CD4-positive, alpha-beta T cell treated with Interleukin-17A for 4 hours (primary cell): ENCODE data around the gene AQP11.
"Not testable (repeated sequence)": the region's sequence is repeated elsewhere in the genome, so short reads cannot be mapped to it uniquely, and the experiment has no call there.

Experiments used
- DNase-seq: peaks from one replicate; pipeline ENCODE4 v3.0.0-alpha.2; 2020; ENCODE audit warnings: mixed read lengths

The AQP11 gene

GRCh38 chr11:77593883-77594282, 4.1 kb downstream of the AQP11 start:
- DNase-seq, result no peak

- no peak for DNase-seq
Observed at GRCh38 chr11:77596626-77597025, 6.9 kb downstream of the AQP11 start.

GRCh38 chr11:77598195-77598594, 8.4 kb downstream of the AQP11 start:
- DNase-seq, result no peak

DNA sequence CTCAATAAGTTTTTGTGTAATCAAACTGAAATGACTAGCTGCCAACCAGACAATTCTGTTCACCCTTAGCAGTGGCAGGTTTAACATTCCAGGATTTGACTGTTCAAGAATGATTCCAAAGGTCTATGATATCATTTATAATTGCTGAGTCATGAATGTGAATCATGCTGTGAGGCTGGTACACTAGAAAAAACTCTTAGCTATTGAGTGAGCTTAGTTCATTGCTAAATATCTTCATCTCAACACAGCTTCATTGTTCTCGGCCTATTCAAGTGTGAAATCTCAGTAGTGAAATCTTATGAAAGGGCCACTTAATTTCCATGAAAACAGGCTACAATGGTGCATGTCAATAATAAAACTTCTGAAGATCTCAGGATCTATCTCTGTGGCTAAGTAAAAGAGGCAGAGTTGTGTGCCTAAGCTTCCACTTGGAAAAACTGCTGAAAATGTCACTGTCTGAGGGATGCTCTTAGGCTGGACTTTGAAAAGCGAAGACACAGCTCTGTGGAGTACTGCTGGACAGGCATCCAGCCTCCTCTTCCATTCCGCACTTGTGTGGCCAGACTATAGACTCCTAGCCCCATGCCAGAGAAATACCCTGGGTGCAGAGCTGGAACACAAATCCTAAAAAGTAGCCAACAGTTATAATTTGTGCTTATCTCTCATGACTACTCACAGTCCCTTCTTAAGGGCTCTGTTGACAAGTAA, 12.8 kb downstream of the AQP11 start:
- DNase-seq, result no peak

- DNase-seq, result no peak
Observed at GRCh38 chr11:77604281-77604680, 14.5 kb downstream of the AQP11 start.

DNA sequence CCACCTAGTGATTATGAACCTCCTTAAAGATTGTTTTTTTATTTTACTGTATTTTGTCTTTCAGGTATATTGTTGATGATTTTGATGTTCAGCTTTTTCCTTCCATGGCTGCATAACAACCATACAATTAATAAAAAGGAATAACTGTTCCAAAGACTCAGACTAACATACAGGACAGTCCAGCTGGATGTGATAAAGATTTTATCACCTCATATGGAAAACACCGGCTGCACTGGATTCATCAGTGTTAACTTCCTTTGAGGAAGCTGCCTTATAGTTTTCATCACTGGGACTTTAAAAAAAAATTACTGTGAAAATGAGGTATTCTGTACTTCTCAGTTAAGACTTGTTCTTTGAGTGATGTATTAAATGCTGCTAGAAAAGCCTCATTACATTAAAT, 19.5 kb downstream of the AQP11 start:
- no peak for DNase-seq

DNA sequence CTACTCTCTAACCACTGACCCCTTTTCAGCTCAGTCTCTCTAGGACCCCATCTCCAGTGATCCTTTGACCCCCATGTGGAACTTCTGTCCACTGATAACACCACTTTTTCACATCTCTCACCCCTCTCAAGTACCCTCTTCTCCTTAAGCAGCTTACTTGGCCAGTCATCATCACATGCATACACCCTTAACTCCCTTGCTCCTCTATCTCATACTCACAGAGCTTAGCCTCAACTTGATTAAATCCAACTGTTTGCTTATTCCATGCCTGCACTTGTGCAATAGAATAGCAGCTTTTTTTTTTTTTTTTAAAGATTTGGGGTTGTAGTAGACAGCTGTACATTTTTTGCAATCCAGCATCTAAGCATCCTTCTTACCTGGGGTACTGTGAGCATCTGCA, 22.2 kb downstream of the AQP11 start:
- no peak for DNase-seq

DNA sequence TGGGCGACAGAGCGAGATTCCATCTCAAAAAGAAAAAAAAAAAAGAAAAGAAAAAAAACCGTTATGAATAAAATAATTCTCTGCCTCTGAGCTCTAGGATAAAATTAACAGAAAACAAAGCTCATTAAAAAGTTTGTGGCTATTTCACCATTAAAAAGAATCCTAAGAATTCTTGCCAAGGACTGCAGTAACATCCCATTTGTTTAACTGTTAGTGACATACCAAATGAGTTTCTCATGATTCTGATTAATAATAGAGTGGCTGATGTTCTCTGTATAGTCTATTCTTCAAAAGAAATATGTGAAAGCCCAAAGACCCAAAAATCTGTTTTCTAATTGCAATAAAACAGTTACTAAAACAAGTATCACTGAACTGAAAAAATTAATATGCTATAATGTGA, 28.1 kb downstream of the AQP11 start:
- no peak for DNase-seq

DNA sequence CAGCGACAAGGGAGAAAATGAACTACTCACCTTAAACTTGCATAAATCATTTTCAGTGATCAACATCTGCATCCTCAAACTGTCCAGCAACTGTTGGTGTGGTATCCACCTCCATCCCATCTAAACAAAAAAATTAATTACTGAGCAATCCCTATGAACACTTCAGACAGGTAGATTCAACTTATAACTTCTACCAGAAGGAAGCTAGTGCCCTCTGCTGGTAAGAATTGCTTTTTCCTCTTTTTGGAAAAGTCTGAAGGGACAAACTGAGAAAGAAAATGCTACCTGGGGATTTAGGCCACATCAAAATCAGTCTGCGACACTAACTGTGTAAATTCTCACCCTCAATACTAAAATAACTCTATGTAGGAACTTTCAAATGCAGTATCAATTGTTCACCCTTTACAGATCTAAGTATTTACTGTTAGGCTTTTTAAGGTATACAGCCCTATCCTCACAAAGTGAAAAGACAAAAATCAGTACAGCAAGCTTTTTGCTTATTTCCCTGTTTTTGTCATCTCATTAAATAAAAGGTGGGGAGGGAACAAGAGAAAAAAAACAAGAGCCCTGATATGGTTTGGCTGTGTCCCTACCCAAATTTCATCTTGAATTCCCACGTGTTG, 29.9 kb downstream of the AQP11 start:
- DNase-seq, result peak; percentile 12

DNA sequence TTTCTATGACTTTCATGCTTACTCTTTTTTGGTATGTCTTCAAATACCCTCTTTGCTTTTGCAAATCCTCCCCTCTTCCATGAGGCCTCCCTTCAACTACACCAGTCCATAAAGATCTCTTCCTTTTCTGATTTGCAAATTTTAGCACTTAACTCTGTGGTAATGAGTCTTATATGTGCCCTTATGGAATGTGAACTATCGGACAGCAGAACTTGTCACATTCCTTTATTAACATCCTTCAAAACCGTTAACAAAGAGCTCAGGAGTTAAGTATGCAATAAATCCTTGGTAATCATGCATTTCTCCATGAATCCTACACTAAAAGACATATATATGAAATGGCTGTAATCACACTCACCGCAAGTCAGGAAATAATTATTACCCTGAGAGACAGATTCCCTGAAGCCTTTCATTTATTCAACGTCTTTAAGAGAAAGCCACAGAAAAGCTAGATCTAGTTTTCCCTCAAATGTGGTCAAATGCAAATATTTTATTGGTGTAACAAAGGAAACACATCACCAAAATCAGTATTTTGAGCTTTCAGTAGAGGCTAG, 40.5 kb downstream of the AQP11 start:
- no peak for DNase-seq

DNA sequence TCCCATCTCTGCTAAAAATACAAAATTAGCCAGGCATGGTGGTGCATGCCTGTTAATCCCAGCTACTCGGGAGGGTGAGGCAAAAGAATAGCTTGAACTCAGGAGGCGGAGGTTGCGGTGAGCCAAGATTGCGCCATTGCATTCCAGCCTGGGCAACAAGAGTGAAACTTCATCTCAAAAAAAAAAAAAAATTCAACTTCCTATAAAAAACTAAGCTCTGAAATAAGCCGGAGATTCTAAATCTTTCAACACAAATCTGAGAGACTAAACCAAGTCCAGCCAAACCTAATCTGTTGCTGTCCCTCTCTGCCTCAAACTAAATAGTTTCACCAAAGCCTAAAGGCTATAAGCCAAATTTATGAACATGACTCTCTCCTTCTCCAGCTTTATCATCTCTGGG, 44.2 kb downstream of the AQP11 start:
- DNase-seq, result not testable (repeated sequence)

- no peak for DNase-seq
Observed at GRCh38 chr11:77636731-77637344, 47.1 kb downstream of the AQP11 start.

- DNase-seq, result peak; percentile 81
Observed at GRCh38 chr11:77637345-77638165, 47.8 kb downstream of the AQP11 start, which contains the start of gene CLNS1A. Gene CLNS1A (minus strand): TSS chr11:77637794. CDS start chr11:77637714, 80 bp downstream.

DNA sequence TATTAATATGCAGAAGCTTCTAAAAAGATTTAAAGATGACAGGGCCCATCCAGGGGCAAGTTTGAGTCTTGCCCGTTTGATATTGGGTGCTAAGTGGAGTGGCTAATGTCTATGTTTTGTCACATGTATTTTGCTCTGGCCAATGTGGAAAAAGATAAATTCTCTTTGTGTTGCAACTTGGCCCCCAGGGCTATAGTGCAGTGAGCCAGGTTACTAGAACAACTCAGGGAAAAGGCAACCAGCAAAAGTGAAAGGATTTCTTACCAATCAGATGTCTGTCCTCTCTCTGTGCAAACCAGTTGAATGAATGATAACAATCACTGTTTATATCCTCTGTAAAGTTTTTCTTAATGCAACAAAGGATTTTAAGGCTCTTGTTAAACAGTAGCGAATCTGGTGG, 52.5 kb downstream of the AQP11 start:
- no peak for DNase-seq

DNA sequence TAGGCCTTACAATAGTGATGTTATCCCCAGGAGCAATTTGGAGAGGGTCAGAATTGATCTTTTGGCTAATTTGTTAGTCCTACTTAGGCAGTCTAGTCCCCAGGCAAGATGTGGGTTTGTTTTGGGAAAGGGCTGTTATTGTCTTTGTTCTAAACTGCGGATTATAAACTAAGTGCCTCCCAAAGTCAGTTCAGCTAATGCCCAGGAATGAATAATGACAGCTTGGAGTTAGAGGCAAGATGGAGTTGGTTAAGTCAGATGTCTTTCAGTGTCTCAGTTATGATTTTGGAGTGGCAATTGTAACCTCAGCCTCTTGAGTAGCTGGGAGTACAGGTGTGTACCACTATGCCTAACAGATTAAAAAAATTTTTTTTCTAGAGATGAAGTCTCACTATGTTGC, 55.1 kb downstream of the AQP11 start:
- no peak for DNase-seq

DNA sequence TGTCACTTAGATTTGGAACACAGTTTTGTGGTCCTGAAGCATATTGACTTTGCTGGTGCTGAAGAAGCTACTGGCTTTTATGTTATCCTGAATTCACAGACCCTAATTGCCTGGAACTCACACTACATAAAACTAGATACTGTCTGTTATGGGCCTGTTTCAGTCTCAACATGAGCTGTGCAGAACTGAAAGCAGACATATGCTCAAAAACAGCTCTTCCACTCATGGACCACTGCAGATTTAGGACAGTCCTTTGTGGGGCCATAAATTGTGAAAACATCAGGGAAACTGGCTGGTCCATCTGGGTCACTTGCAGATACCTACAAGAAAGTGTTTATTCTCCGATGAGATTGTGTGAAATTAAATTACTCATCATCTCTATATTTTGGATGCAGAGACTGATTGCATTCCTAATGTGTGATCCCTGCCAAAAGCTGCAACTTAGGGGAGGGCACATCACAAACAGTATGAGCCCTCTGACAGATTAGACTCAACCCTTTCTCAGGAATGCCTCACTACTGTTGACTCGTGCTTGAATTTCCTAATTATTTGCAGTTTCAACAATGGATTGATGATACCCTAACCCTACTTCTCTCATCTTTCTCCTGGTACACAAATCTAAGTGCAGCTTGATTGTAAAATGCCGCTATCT, 58.0 kb downstream of the AQP11 start:
- no peak for DNase-seq

DNA sequence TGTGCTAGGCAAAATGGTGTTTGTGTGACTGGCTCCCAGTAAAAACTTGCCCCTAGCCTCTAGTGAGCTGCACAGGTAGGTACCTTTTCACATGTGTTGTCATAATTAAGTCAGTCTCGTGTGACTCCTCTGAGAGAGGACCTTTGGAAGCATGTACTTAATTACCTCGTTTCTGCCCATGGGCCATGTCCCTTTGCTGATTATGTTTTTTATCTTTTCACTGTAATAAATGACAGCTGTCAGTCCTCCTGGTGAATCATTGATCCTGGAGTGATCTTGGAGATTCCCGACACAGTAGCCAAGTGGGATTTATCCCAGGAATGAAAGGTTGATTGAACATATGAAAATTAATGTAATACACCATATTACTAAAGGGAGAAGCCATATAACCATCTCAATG, 60.4 kb downstream of the AQP11 start:
- no peak for DNase-seq

DNA sequence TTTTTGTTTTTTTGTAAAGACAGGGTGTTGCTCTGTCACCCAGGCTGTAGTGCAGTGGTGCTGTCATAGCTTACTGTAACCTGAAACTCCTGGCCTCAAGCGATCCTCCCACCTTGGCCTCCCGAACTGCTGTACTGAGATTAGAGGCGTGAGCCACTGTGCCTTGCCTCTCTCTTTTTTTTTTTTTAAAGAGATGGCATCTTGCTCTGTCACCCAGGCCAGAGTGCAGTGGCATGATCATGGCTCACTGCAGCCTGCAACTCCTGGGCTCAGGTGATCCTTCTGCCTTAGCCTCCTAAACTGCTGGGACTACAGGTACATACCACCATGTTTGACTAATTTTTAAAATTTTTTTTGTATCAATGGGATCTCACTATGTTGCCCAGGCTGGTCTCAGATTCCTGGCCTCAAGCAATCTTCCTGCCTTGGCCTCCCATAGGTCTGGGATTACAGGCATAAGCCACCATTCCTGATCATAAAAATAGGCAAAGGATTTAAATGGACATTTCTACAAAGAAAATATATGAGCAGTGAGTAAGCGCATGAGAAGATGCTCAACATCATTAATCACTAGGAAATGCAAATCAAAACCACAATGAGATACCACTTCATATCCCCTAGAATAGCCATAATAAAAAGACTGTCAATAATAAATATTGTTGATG, 65.1 kb downstream of the AQP11 start:
- no peak for DNase-seq

DNA sequence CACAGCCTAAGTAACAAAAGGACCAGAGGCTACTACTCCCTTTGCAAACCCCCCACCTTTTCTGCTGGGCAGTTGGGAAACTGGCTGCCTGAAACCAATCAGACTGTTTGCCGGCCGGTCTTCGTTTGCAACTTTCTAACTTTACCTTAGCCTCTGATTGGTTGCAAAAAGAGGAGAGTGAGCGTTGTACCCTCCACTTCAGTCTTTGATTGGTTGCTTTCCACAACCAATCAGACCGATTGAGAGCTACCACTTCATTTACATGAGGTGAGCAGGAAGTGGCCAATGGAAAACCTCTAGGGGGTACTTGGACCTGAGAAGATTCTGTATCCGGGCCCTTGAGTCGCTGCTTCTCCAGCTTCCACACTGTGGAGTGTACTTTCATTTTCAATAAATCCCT, 66.6 kb downstream of the AQP11 start:
- DNase-seq, result no peak

DNA sequence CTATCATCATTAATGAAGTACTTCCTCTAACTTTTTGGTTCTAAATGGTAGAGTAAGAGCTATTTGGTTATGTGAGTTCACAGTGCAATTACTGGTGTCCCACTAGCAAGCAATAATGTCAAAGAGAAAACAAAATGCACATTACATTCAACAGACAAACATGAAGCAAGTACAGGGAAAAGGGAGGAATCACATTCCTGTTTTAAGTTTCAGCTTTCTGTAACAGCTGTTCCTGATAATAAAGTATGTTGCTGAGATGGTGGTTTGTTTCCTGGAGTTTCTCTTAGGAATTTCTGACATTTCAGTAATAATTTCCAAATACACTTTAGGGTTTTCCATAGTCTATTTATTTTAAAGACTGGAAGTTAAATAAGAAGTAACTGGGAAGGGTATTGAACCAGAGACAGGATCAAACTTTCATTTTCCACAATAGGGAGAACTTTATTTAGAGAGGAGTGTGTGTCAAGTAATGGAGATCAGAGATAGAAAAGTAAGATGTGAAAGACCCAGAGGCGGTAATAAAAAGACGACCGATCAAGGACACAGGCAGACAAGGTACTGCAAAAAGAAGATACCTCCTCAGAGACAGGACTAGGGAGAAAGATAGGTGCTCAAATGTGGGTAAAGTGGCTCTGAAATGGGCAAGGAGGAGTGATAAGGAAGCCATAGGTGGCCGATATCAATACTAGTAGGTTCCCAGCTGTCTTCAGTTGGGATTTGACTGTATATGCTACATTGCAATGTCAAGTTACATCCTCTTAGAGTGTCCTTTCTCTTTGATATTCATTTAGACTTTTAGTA, 68.7 kb downstream of the AQP11 start:
- DNase-seq, result no peak
